ENCODE measurements around the gene VAV2.

- TF ChIP-seq CTCF (IDR thresholded peaks at IDR 0.05; ENCODE audit: insufficient read depth, low read length, poor library complexity, severe bottlenecking) (no peak), EZH2phosphoT487 (conservative IDR thresholded peaks at IDR 0.05; ENCODE audit: low read length) (no peak)
These were observed 261.0 kb downstream of the VAV2 start for GRCh38 chr9:133730994-133731715.
